HL-60 (cell line): ENCODE data around the gene NR5A1.
A peak's percentile ranks its signal among the peaks of the same experiment; 100 is the strongest.

Experiments
- GABPA ChIP-seq: IDR thresholded peaks from 2 replicates; pipeline ENCODE4 v1.6.1; 2012; ENCODE audit warnings: low read depth
- POLR2AphosphoS5 ChIP-seq: IDR thresholded peaks from 2 replicates; pipeline ENCODE4 v1.6.1; 2012; ENCODE audit warnings: low read depth
- TF ChIP-seq, protein P1 (sequence below): IDR thresholded peaks from one replicate; pipeline ENCODE4 v1.5.1; 2011; ENCODE audit warnings: low read length, control low read depth, inconsistent platforms; ENCODE audit not compliant: insufficient read depth

DNA sequence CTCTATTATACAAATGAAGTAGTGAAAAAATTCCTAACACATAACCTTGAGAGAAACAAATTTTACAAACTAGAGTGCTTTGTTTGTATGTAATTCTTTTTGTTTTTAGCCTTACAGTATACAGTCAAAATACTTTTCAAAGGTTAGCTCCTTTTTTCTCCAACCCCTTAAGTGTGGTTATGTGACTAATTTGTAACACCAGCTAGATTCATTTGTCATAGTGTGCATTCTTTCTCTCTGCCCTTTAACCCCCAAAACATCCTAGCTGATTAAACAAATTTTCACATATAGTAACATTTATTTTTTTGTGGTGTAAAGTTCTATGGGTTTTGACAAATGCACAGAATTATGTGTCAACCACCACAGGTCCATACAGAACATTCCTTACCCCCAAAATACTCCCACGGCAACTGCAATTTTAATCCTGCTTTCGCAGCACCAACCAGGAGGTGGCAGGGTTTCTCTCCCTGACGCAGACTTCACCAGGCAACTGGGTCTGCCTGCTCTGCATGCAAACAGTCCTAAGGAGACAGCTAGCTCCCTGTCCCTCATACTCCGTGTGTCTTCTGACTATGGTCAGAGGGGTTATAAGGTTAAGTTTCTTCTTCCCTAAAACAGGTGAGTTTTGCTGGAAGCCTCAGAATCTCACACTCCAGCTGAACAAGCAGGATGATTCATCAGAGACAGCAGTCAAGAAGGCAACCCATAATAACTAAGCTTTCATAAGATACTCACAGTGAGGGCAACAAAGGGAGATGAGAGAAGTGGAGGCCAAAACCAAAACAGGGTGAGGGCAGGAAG lies 44.5 kb upstream of the NR5A1 start:
- no peak for TF ChIP-seq POLR2AphosphoS5
- TF ChIP-seq, protein P1, sequence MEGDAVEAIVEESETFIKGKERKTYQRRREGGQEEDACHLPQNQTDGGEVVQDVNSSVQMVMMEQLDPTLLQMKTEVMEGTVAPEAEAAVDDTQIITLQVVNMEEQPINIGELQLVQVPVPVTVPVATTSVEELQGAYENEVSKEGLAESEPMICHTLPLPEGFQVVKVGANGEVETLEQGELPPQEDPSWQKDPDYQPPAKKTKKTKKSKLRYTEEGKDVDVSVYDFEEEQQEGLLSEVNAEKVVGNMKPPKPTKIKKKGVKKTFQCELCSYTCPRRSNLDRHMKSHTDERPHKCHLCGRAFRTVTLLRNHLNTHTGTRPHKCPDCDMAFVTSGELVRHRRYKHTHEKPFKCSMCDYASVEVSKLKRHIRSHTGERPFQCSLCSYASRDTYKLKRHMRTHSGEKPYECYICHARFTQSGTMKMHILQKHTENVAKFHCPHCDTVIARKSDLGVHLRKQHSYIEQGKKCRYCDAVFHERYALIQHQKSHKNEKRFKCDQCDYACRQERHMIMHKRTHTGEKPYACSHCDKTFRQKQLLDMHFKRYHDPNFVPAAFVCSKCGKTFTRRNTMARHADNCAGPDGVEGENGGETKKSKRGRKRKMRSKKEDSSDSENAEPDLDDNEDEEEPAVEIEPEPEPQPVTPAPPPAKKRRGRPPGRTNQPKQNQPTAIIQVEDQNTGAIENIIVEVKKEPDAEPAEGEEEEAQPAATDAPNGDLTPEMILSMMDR = peak; percentile 41
- TF ChIP-seq GABPA = no peak
